OCI-LY7 (cell line): ENCODE results near the gene GUCY1A2. TPM values are rescaled to one million over a fixed set of nuclear protein-coding genes. Genes with fewer than 3 reads are reported as not detected.

Source experiments
- BruUV-seq: library from RNA; stranded (reverse); fragments of 400-500 nt; replicated peaks from 2 replicates; lab custom pipeline; 2021; lab: Mats Ljungman, UMichigan
- CTCF ChIA-PET: fragments of 300-600 bp; sonication (Branson Sonifier 250); formaldehyde crosslinking; loops from one replicate; lab custom pipeline; 2022; ENCODE audit warnings: antibody characterized with exemption; ENCODE audit not compliant: unreplicated experiment; lab: Charles Lee
- POLR2A ChIA-PET: fragments of 300-600 bp; sonication (Branson Sonifier 250); formaldehyde crosslinking; loops from one replicate; lab custom pipeline; 2022; ENCODE audit warnings: antibody characterized with exemption; lab: Charles Lee
- DNase-seq: peaks from one replicate; pipeline ENCODE4 v3.0.0-alpha.2; 2015; ENCODE audit warnings: low spot score
- H2AFZ ChIP-seq: fragments of 200-600 bp; sonication (generic), shearing (Covaris generic); 2 replicates; pipeline ENCODE4 v1.6.1; 2014; ENCODE audit warnings: mild to moderate bottlenecking, antibody characterized with exemption, low read length, moderate library complexity
- H3K27ac ChIP-seq: fragments of 200-600 bp; sonication (generic); 2 replicates; pipeline ENCODE4 v1.5.1; 2014; ENCODE audit warnings: mixed run types, low read depth, mild to moderate bottlenecking, moderate library complexity, low read length, inconsistent platforms; ENCODE audit not compliant: poor library complexity, severe bottlenecking
- H3K36me3 ChIP-seq: fragments of 200-600 bp; sonication (generic); 2 replicates; pipeline ENCODE4 v1.6.1; 2014; ENCODE audit warnings: mild to moderate bottlenecking, antibody characterized with exemption, low read length, moderate library complexity, mixed read lengths; ENCODE audit not compliant: insufficient read depth
- H3K4me1 ChIP-seq: fragments of 200-600 bp; sonication (generic); 2 replicates; pipeline ENCODE4 v1.5.1; 2014; ENCODE audit warnings: mild to moderate bottlenecking, low read length; ENCODE audit not compliant: insufficient read depth, poor library complexity, severe bottlenecking
- H3K4me2 ChIP-seq: fragments of 200-600 bp; sonication (generic); 2 replicates; pipeline ENCODE4 v1.6.1; 2014; ENCODE audit warnings: mild to moderate bottlenecking, low read length
- H3K4me3 ChIP-seq: fragments of 200-600 bp; sonication (generic); 2 replicates; pipeline ENCODE4 v1.5.1; 2014; ENCODE audit warnings: mild to moderate bottlenecking, low read depth, low read length; ENCODE audit not compliant: poor library complexity, severe bottlenecking
- H3K79me2 ChIP-seq: fragments of 200-600 bp; sonication (generic); 2 replicates; pipeline ENCODE4 v1.6.1; 2016; ENCODE audit warnings: low read depth, mild to moderate bottlenecking, low read length, moderate library complexity, mixed read lengths; ENCODE audit not compliant: insufficient read depth
- H3K9me2 ChIP-seq: fragments of 200-600 bp; sonication (generic); 2 replicates; pipeline ENCODE4 v1.6.1; 2016; ENCODE audit warnings: mild to moderate bottlenecking, low read length, mixed read lengths; ENCODE audit not compliant: insufficient read depth
- H3K9me3 ChIP-seq: fragments of 200-600 bp; sonication (generic); 2 replicates; pipeline ENCODE4 v1.6.1; 2014; ENCODE audit warnings: mild to moderate bottlenecking, mixed run types, low read length, mixed read lengths
- H4K20me1 ChIP-seq: fragments of 200-600 bp; sonication (generic); 2 replicates; pipeline ENCODE4 v1.6.1; 2014; ENCODE audit warnings: mild to moderate bottlenecking, antibody characterized with exemption, low read length, moderate library complexity, mixed read lengths; ENCODE audit not compliant: insufficient read depth
- CTCF ChIP-seq: fragments of 200-600 bp; sonication (generic); conservative IDR thresholded peaks from 2 replicates; pipeline ENCODE4 v1.5.1; 2014; ENCODE audit warnings: mild to moderate bottlenecking, antibody characterized with exemption, low read length, moderate library complexity, mixed read lengths
- EZH2phosphoT487 ChIP-seq: fragments of 200-600 bp; sonication (generic); IDR thresholded peaks from 2 replicates; pipeline ENCODE4 v1.6.1; 2018; ENCODE audit warnings: low read depth, borderline replicate concordance, mild to moderate bottlenecking, mixed run types, antibody characterized with exemption, low read length, moderate library complexity, mixed read lengths
- intact Hi-C: fragments of 100-400 bp; cut with micrococcal nuclease; formaldehyde crosslinking; loops from one replicate; pipeline ENCODE4 v1.10.0; 2022; ENCODE audit not compliant: unreplicated experiment
- total RNA-seq, 2 experiments: library from RNA; depleted of rRNA in 1 of 2; stranded (reverse); fragments of >200 nt in 1 of 2; shearing (Covaris generic) in 1 of 2; gene quantifications; 2 replicates each; pipeline ENCODE4 v1.2.3, GENCODE V29; 2014 to 2022

The GUCY1A2 gene
- total RNA-seq, 2 experiments from 2014 or later = under 0.01 TPM; not detected in 1

GRCh38 chr11:106761745-106762144 lies 256.5 kb downstream of the GUCY1A2 start:
- H4K20me1 ChIP-seq = no peaks in the 10 kb centered on the region
- no peaks in the 10 kb centered on the region for H3K79me2 ChIP-seq
- no peak overlapping the region for H2AFZ ChIP-seq
- no peak overlapping the region for H3K4me3 ChIP-seq
- BruUV-seq = no TSS peak
- no peaks in the 10 kb centered on the region for H3K4me1 ChIP-seq
- ChIA-PET CTCF (no interaction called here), POLR2A (no interaction called here)
- DNase-seq = no peak
- no peak overlapping the region for H3K4me2 ChIP-seq
- no peaks in the 10 kb centered on the region for H3K9me2 ChIP-seq
- H3K27ac ChIP-seq = no peak overlapping the region
- no peaks in the 10 kb centered on the region for H3K36me3 ChIP-seq
- TF ChIP-seq EZH2phosphoT487 = no peak
- TF ChIP-seq CTCF = no peak
- intact Hi-C loops = no loop called here
- no peaks in the 10 kb centered on the region for H3K9me3 ChIP-seq

- no TSS peak for BruUV-seq
- Histone ChIP-seq H4K20me1 (no peaks in the 10 kb centered on the region), H3K4me2 (no peak overlapping the region), H3K9me2 (no peaks in the 10 kb centered on the region), H3K4me3 (no peak overlapping the region), H3K4me1 (no peaks in the 10 kb centered on the region), H2AFZ (no peak overlapping the region), H3K36me3 (no peaks in the 10 kb centered on the region), H3K27ac (no peak overlapping the region), H3K9me3 (no peaks in the 10 kb centered on the region), H3K79me2 (no peaks in the 10 kb centered on the region)
- intact Hi-C loops = no loop called here
- no peak for TF ChIP-seq CTCF
- no peak for TF ChIP-seq EZH2phosphoT487
- no peak for DNase-seq
- ChIA-PET CTCF (no interaction called here), POLR2A (no interaction called here)
Observed at GRCh38 chr11:106761240-106761639, 257.0 kb downstream of the GUCY1A2 start.

GRCh38 chr11:106748059-106748458 lies 270.2 kb downstream of the GUCY1A2 start:
- H3K79me2 ChIP-seq = no peaks in the 10 kb centered on the region
- no peaks in the 10 kb centered on the region for H3K9me3 ChIP-seq
- H3K4me1 ChIP-seq = no peaks in the 10 kb centered on the region
- no peak overlapping the region for H3K27ac ChIP-seq
- no TSS peak for BruUV-seq
- no peak for TF ChIP-seq EZH2phosphoT487
- TF ChIP-seq CTCF = no peak
- no peaks in the 10 kb centered on the region for H3K9me2 ChIP-seq
- ChIA-PET POLR2A (interaction anchor here (0.7 to 1.1 kb wide), 2 partner anchors 150 to 193 kb away, joined by 3 to 4 read pairs; no protein-coding TSS in a partner anchor), CTCF (no interaction called here)
- intact Hi-C loops = no loop called here
- DNase-seq = no peak
- H4K20me1 ChIP-seq = no peaks in the 10 kb centered on the region
- no peak overlapping the region for H3K4me3 ChIP-seq
- no peak overlapping the region for H2AFZ ChIP-seq
- no peaks in the 10 kb centered on the region for H3K36me3 ChIP-seq
- no peak overlapping the region for H3K4me2 ChIP-seq
